Right atrium auricular region (tissue), 2 donors: Measurements from ENCODE around the gene FGFR2. TPM values are rescaled to one million over a fixed set of nuclear protein-coding genes. Genes with fewer than 3 reads are reported as not detected.

Experiments
- DNase-seq: peaks from one replicate; pipeline ENCODE4 v3.0.0-alpha.2; 2019; ENCODE audit warnings: low spot score
- H3K27ac ChIP-seq, 2 donors: fragments of 200-600 bp; sonication (generic); 1 replicate in 1 of 2; 2 replicates in 1 of 2; pipeline ENCODE4 v1.5.1; 2016 to 2019
- H3K27me3 ChIP-seq, 2 donors: fragments of 200-600 bp; sonication (generic); one replicate each; pipeline versions ENCODE4 v1.5.1 to v1.6.0; 2017 to 2019
- H3K36me3 ChIP-seq: fragments of 200-600 bp; sonication (generic); one replicate; pipeline ENCODE4 v1.5.1; 2016
- H3K4me1 ChIP-seq, 2 donors: fragments of 200-600 bp; sonication (generic); one replicate each; pipeline versions ENCODE4 v1.5.1 to v1.6.0; 2017 to 2019
- H3K4me3 ChIP-seq, 2 donors: fragments of 200-600 bp; sonication (generic); 1 replicate in 1 of 2; 2 replicates in 1 of 2; pipeline ENCODE4 v1.5.1; 2017 to 2019; ENCODE audit warnings: mild to moderate bottlenecking in 1 of 2, moderate library complexity in 1 of 2
- H3K9me3 ChIP-seq, 2 donors: fragments of 200-600 bp; sonication (generic); one replicate each; pipeline ENCODE4 v1.5.1; 2019
- CTCF ChIP-seq, 2 donors: fragments of 200-600 bp; sonication (generic); IDR thresholded peaks; one replicate each; pipeline ENCODE4 v1.5.1; 2019; ENCODE audit warnings: antibody characterized with exemption in 2 of 2
- total RNA-seq, 2 donors: library from RNA; depleted of rRNA; stranded (reverse); fragments of >200 nt; gene quantifications; one replicate each; pipeline ENCODE4 v1.1.0, GENCODE V29; 2016

FGFR2 gene
- total RNA-seq, 2 donors from 2014 or later = 2.8 to 19.0 TPM

- Histone ChIP-seq H3K27me3 (no peaks in the 10 kb centered on the region), H3K27ac (no peak overlapping the region)
- DNase-seq = no peak
These were observed 29.8 kb upstream of the FGFR2 start for GRCh38 chr10:121627876-121628581.

GRCh38 chr10:121624836-121625486 is 26.7 kb upstream of the FGFR2 start:
- DNase-seq = no peak
- H3K27me3 ChIP-seq = no peaks in the 10 kb centered on the region
- no peak for TF ChIP-seq CTCF (IDR thresholded peaks at IDR 0.05)
- H3K4me1 ChIP-seq = peaks cover 0 to 6% of the 10 kb centered on the region in 2 donors
- no peak overlapping the region for H3K4me3 ChIP-seq
- H3K9me3 ChIP-seq = no peaks in the 10 kb centered on the region
- no peaks in the 10 kb centered on the region for H3K36me3 ChIP-seq
- no peak overlapping the region for H3K27ac ChIP-seq

More at GRCh38 chr10:121627876-121628581, 29.8 kb upstream of the FGFR2 start:
- H3K4me3 ChIP-seq = no peak overlapping the region
- H3K4me1 ChIP-seq = peaks cover 0 to 6% of the 10 kb centered on the region in 2 donors
- H3K36me3 ChIP-seq = no peaks in the 10 kb centered on the region
- H3K9me3 ChIP-seq = no peaks in the 10 kb centered on the region
- TF ChIP-seq CTCF (IDR thresholded peaks at IDR 0.05) = no peak

DNA sequence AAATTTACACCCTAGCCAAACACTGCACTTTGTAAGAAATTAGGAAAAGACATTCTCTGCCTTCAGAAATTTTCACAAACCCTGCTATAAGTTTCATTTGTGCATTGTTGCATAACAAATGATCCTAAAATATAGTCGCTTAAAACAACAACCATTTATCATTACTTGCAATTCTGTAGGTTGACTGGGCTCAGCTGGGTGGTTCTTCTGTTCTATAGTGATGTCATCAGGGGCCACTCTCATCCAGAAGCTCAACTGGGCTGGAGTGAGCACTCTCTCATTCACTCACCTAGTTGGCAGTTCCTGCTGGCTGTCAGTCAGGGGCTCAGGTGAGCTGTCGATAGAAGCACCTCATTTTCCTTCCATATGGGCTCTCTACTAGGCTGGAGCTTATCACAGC is 20.7 kb upstream of the FGFR2 start:
- TF ChIP-seq CTCF (IDR thresholded peaks at IDR 0.05) = no peak
- Histone ChIP-seq H3K4me3 (no peak overlapping the region), H3K36me3 (no peaks in the 10 kb centered on the region), H3K4me1 (no peaks in the 10 kb centered on the region), H3K27me3 (no peaks in the 10 kb centered on the region), H3K27ac (no peak overlapping the region), H3K9me3 (peaks cover 0 to 9% of the 10 kb centered on the region in 2 donors)
- DNase-seq = no peak

GRCh38 chr10:121617176-121617575 is 18.9 kb upstream of the FGFR2 start:
- Histone ChIP-seq H3K4me1 (no peaks in the 10 kb centered on the region), H3K27ac (no peak overlapping the region), H3K27me3 (no peaks in the 10 kb centered on the region), H3K4me3 (no peak overlapping the region), H3K9me3 (peaks cover 0 to 9% of the 10 kb centered on the region in 2 donors), H3K36me3 (no peaks in the 10 kb centered on the region)
- DNase-seq = no peak
- no peak for TF ChIP-seq CTCF (IDR thresholded peaks at IDR 0.05)

GRCh38 chr10:121616291-121616690 is 18.0 kb upstream of the FGFR2 start:
- Histone ChIP-seq H3K4me1 (no peaks in the 10 kb centered on the region), H3K27ac (no peak overlapping the region), H3K27me3 (no peaks in the 10 kb centered on the region), H3K4me3 (no peak overlapping the region), H3K9me3 (peaks cover 0 to 9% of the 10 kb centered on the region in 2 donors), H3K36me3 (no peaks in the 10 kb centered on the region)
- no peak for DNase-seq
- TF ChIP-seq CTCF (IDR thresholded peaks at IDR 0.05) = no peak
